DOHH2 (cell line): ENCODE results near the gene SCFD2.

Source experiments
- EZH2phosphoT487 ChIP-seq: fragments of 200-600 bp; sonication (generic); IDR thresholded peaks from 2 replicates; pipeline ENCODE4 v1.6.1; 2017; ENCODE audit warnings: borderline replicate concordance, mild to moderate bottlenecking, antibody characterized with exemption, low read length, moderate library complexity, mixed read lengths
- TF ChIP-seq, protein P1 (sequence below): fragments of 200-600 bp; sonication (generic); IDR thresholded peaks from one replicate; pipeline ENCODE4 v1.5.1; 2014; ENCODE audit warnings: antibody characterized with exemption, mild to moderate bottlenecking, low read depth, low read length; ENCODE audit not compliant: poor library complexity, severe bottlenecking

GRCh38 chr4:52864793-52865192 lies 501.1 kb downstream of the SCFD2 start:
- TF ChIP-seq, protein P1, sequence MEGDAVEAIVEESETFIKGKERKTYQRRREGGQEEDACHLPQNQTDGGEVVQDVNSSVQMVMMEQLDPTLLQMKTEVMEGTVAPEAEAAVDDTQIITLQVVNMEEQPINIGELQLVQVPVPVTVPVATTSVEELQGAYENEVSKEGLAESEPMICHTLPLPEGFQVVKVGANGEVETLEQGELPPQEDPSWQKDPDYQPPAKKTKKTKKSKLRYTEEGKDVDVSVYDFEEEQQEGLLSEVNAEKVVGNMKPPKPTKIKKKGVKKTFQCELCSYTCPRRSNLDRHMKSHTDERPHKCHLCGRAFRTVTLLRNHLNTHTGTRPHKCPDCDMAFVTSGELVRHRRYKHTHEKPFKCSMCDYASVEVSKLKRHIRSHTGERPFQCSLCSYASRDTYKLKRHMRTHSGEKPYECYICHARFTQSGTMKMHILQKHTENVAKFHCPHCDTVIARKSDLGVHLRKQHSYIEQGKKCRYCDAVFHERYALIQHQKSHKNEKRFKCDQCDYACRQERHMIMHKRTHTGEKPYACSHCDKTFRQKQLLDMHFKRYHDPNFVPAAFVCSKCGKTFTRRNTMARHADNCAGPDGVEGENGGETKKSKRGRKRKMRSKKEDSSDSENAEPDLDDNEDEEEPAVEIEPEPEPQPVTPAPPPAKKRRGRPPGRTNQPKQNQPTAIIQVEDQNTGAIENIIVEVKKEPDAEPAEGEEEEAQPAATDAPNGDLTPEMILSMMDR = no peak
- TF ChIP-seq EZH2phosphoT487 = no peak
